A549 (cell line): ENCODE results near the gene GPD2. TPM values are rescaled to one million over a fixed set of nuclear protein-coding genes. Genes with fewer than 3 reads are reported as not detected.

Experiments
- ATAC-seq, 2 experiments: fragments of 200-7000 bp in 1 of 2; fragments of >200 bp in 1 of 2; cut with Nextera tagmentation in 1 of 2; cut with Tn5 transposase in 1 of 2; 3 replicates each; pipeline versions ENCODE4 v1.8.0 to v1.9.1; 2018 to 2020; ENCODE audit warnings: mild to moderate bottlenecking in 1 of 2, moderate library complexity in 1 of 2
- CTCF ChIA-PET: fragments of 300-600 bp; sonication (Branson Sonifier 250); formaldehyde crosslinking; extraction: SDS; loops from one replicate; lab custom pipeline; 2021; ENCODE audit warnings: antibody characterized with exemption, inconsistent platforms; lab: Yijun Ruan, JAX
- POLR2A ChIA-PET: fragments of 350-600 bp; formaldehyde crosslinking; extraction: SDS; loops from one replicate; lab custom pipeline; 2021; ENCODE audit warnings: antibody characterized with exemption, inconsistent platforms; lab: Yijun Ruan, JAX
- DNase-seq, 2 experiments: peaks; one replicate each; pipeline versions ENCODE4 v3.0.0 to v3.0.0-alpha.2; 2011 to 2016; ENCODE audit warnings: low read depth in 1 of 2, low spot score in 1 of 2
- FAIRE-seq: peaks from 2 replicates; lab custom pipeline; 2011; peaks lifted over from hg19 to GRCh38; lab: Jason Lieb, UNC
- H3K27ac ChIP-seq, 2 experiments: fragments of >200 bp; sonication (Bioruptor Twin); formaldehyde crosslinking; 3 replicates each; pipeline ENCODE4 v1.5.1; 2016 to 2017
- H3K4me1 ChIP-seq: fragments of >200 bp; sonication (Bioruptor Twin); formaldehyde crosslinking; 3 replicates; pipeline ENCODE4 v1.6.1; 2016
- H3K4me2 ChIP-seq: fragments of >200 bp; sonication (Bioruptor Twin); formaldehyde crosslinking; 3 replicates; pipeline ENCODE4 v1.6.1; 2016
- H3K4me3 ChIP-seq: fragments of >200 bp; sonication (Bioruptor Twin); formaldehyde crosslinking; 3 replicates; pipeline ENCODE4 v1.5.1; 2016
- H3K9me3 ChIP-seq: fragments of >200 bp; sonication (Bioruptor Twin); formaldehyde crosslinking; 3 replicates; pipeline ENCODE4 v1.6.1; 2016
- BHLHE40 ChIP-seq: IDR thresholded peaks from 2 replicates; pipeline ENCODE4 v1.6.1; 2012; ENCODE audit warnings: low read depth, low read length, inconsistent platforms
- CBX8 ChIP-seq: fragments of 200-600 bp; sonication (generic); IDR thresholded peaks from 2 replicates; pipeline ENCODE4 v1.6.1; 2016
- CEBPB ChIP-seq, 2 experiments: fragments of >200 bp in 1 of 2; sonication (Bioruptor Twin) in 1 of 2; formaldehyde crosslinking in 1 of 2; IDR thresholded peaks; 2 replicates each; pipeline ENCODE4 v1.6.1; 2012 to 2016
- CHD2 ChIP-seq: fragments of 150-350 bp; IDR thresholded peaks from 2 replicates; pipeline ENCODE4 v1.6.1; 2014; ENCODE audit warnings: low read length; ENCODE audit not compliant: partially characterized antibody
- EHF ChIP-seq: fragments of 250-450 bp; sonication (Bioruptor Pico); IDR thresholded peaks from 2 replicates; pipeline ENCODE4 v1.5.0; 2020; ENCODE audit warnings: mild to moderate bottlenecking
- FOSB ChIP-seq: fragments of 250-450 bp; sonication (Bioruptor Pico); IDR thresholded peaks from 2 replicates; pipeline ENCODE4 v1.5.0; 2020; ENCODE audit warnings: mild to moderate bottlenecking, moderate library complexity
- GATA3 ChIP-seq: IDR thresholded peaks from 2 replicates; pipeline ENCODE4 v1.6.1; 2012; ENCODE audit warnings: borderline replicate concordance
- HEYL ChIP-seq: fragments of 250-450 bp; sonication (Bioruptor Pico); IDR thresholded peaks from 2 replicates; pipeline ENCODE4 v1.8.0; 2021; ENCODE audit warnings: mild to moderate bottlenecking, moderate library complexity
- HMGXB4 ChIP-seq: fragments of 250-450 bp; sonication (Bioruptor Pico); IDR thresholded peaks from 2 replicates; pipeline ENCODE4 v1.5.0; 2021; ENCODE audit warnings: mild to moderate bottlenecking, moderate library complexity, borderline replicate concordance
- HOXB5 ChIP-seq: fragments of 250-450 bp; sonication (Bioruptor Pico); IDR thresholded peaks from 2 replicates; pipeline ENCODE4 v1.5.0; 2020; ENCODE audit warnings: mild to moderate bottlenecking, moderate library complexity
- JUN ChIP-seq, 2 experiments: fragments of >200 bp; sonication (Bioruptor Twin); formaldehyde crosslinking; IDR thresholded peaks; 2 replicates in 1 of 2; 3 replicates in 1 of 2; pipeline ENCODE4 v1.6.1; 2016 to 2017
- JUNB ChIP-seq: fragments of >200 bp; sonication (Bioruptor Twin); formaldehyde crosslinking; IDR thresholded peaks from 2 replicates; pipeline ENCODE4 v1.6.1; 2016
- KDM5A ChIP-seq: fragments of 200-600 bp; sonication (generic); IDR thresholded peaks from 2 replicates; pipeline ENCODE4 v1.6.1; 2016; ENCODE audit warnings: antibody characterized with exemption, mild to moderate bottlenecking
- MAZ ChIP-seq: fragments of 150-350 bp; IDR thresholded peaks from 2 replicates; pipeline ENCODE4 v1.6.1; 2014; ENCODE audit warnings: antibody characterized with exemption, low read depth, low read length, borderline replicate concordance
- NR3C1 ChIP-seq: fragments of >200 bp; sonication (Bioruptor Twin); formaldehyde crosslinking; IDR thresholded peaks from 3 replicates; pipeline ENCODE4 v1.6.1; 2017
- RAD21 ChIP-seq, 2 experiments: fragments of >200 bp in 1 of 2; sonication (Bioruptor Twin) in 1 of 2; formaldehyde crosslinking in 1 of 2; IDR thresholded peaks in 1 of 2; conservative IDR thresholded peaks in 1 of 2; 2 replicates in 1 of 2; 3 replicates in 1 of 2; pipeline ENCODE4 v1.6.1; 2012 to 2018; ENCODE audit warnings: inconsistent platforms in 1 of 2
- RARB ChIP-seq: fragments of 250-450 bp; sonication (Bioruptor Pico); IDR thresholded peaks from 2 replicates; pipeline ENCODE4 v1.8.0; 2021; ENCODE audit warnings: mild to moderate bottlenecking, moderate library complexity
- RFX5 ChIP-seq: fragments of 450-650 bp; IDR thresholded peaks from 2 replicates; pipeline ENCODE4 v1.7.1; 2014; ENCODE audit warnings: antibody characterized with exemption, mild to moderate bottlenecking, moderate library complexity
- RNF2 ChIP-seq: fragments of 200-600 bp; sonication (generic); IDR thresholded peaks from 2 replicates; pipeline ENCODE4 v1.6.1; 2016; ENCODE audit warnings: low read depth, mild to moderate bottlenecking, antibody characterized with exemption, moderate library complexity, borderline replicate concordance
- SREBF2 ChIP-seq: fragments of 450-650 bp; IDR thresholded peaks from 2 replicates; pipeline ENCODE4 v1.6.1; 2014; ENCODE audit warnings: mild to moderate bottlenecking, moderate library complexity
- TFCP2L1 ChIP-seq: fragments of 250-450 bp; sonication (Bioruptor Pico); IDR thresholded peaks from 2 replicates; pipeline ENCODE4 v1.5.0; 2021; ENCODE audit warnings: mild to moderate bottlenecking
- TP53 ChIP-seq: fragments of 250-450 bp; sonication (Bioruptor Pico); IDR thresholded peaks from 2 replicates; pipeline ENCODE4 v1.5.0; 2021; ENCODE audit warnings: mild to moderate bottlenecking, moderate library complexity
- USF2 ChIP-seq: fragments of 450-650 bp; IDR thresholded peaks from 2 replicates; pipeline ENCODE4 v1.6.1; 2014; ENCODE audit warnings: antibody characterized with exemption
- ZC3H11A ChIP-seq: fragments of 450-650 bp; IDR thresholded peaks from 2 replicates; pipeline ENCODE4 v1.6.1; 2014; ENCODE audit warnings: antibody characterized with exemption, mild to moderate bottlenecking
- WGBS: methylation state at CpG from one replicate; pipeline ENCODE4 v1.1.6; 2017; ENCODE audit errors: missing lambda C conversion rate; 5-methylcytosine and 5-hydroxymethylcytosine counted together
- polyA plus RNA-seq, 4 experiments: library from polyadenylated mRNA; depleted of rRNA in 3 of 4; stranded (reverse); fragments of >200 nt; fragmentation: RNase III in 1 of 4; extraction: RNeasy Plus Mini Kit Qiagen cat#74134 plus additional on column Dnase treatment in 1 of 4; gene quantifications; 2 replicates in 3 of 4; 3 replicates in 1 of 4; pipeline ENCODE4 v1.2.3, GENCODE V29; 2011 to 2017
- TF ChIP-seq, protein P1 (sequence below): fragments of >200 bp; sonication (Bioruptor Twin); formaldehyde crosslinking; IDR thresholded peaks from 3 replicates; pipeline ENCODE4 v1.6.1; 2016
- TF ChIP-seq, protein P2 (sequence below): IDR thresholded peaks from 2 replicates; pipeline ENCODE4 v1.6.1; 2012
- TF ChIP-seq, protein P3 (sequence below): fragments of 200-600 bp; sonication (generic); IDR thresholded peaks from 2 replicates; pipeline ENCODE4 v1.6.1; 2016; ENCODE audit warnings: antibody characterized with exemption, mild to moderate bottlenecking, moderate library complexity

Gene GPD2
- polyA plus RNA-seq, 2 of the 4 experiments (the other 2 are of a cell fraction) = 26.6 to 39.6 TPM

GRCh38 chr2:156490466-156490840 is 54.3 kb downstream of the GPD2 start:
- POLR2A ChIA-PET = no interaction called here
- TF ChIP-seq TFCP2L1 (CRISPR knock-in tag) (no peak), BHLHE40 (no peak), CBX8 (no peak), EHF (no peak), CEBPB (IDR thresholded peaks at IDR 0.05) (no peak), CHD2 (no peak)
- TF ChIP-seq, all 56 proteins: peak for 0

GRCh38 chr2:156491176-156491575 is 55.0 kb downstream of the GPD2 start:
- Histone ChIP-seq H3K4me1 (no peaks in the 10 kb centered on the region; the same call in 2 of the 3 replicates), H3K9me3 (no peaks in the 10 kb centered on the region), H3K4me2 (no peak overlapping the region), H3K4me3 (no peak overlapping the region), H3K27ac (no peak overlapping the region)
- ATAC-seq (no peak), FAIRE-seq (no peak), DNase-seq (no peak)
- TF ChIP-seq RAD21 (conservative IDR thresholded peaks at IDR 0.05 in 1 of 2, IDR thresholded peaks at IDR 0.05 in 1 of 2) (no peak), NR3C1 (no peak), MAZ (no peak), TFCP2L1 (CRISPR knock-in tag) (no peak), CEBPB (IDR thresholded peaks at IDR 0.05) (no peak), CHD2 (no peak), BHLHE40 (no peak), RARB (no peak), RNF2 (no peak), ZC3H11A (no peak), SREBF2 (no peak), HEYL (CRISPR knock-in tag) (no peak), TP53 (CRISPR knock-in tag) (no peak), FOSB (no peak), HMGXB4 (CRISPR knock-in tag) (no peak), JUN (IDR thresholded peaks at IDR 0.05) (no peak)
- TF ChIP-seq, protein P1, sequence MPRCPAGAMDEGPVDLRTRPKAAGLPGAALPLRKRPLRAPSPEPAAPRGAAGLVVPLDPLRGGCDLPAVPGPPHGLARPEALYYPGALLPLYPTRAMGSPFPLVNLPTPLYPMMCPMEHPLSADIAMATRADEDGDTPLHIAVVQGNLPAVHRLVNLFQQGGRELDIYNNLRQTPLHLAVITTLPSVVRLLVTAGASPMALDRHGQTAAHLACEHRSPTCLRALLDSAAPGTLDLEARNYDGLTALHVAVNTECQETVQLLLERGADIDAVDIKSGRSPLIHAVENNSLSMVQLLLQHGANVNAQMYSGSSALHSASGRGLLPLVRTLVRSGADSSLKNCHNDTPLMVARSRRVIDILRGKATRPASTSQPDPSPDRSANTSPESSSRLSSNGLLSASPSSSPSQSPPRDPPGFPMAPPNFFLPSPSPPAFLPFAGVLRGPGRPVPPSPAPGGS = no peak
- WGBS = 83% methylated on average over 2 of the region's 2 CpGs
- ChIA-PET CTCF (no interaction called here), POLR2A (no interaction called here)

More at GRCh38 chr2:156490466-156490840, 54.3 kb downstream of the GPD2 start:
- no peak overlapping the region for H3K4me2 ChIP-seq
- DNase-seq (no peak), ATAC-seq (no peak), FAIRE-seq (no peak)
- H3K9me3 ChIP-seq = no peaks in the 10 kb centered on the region
- WGBS = 94% methylated on average over 1 of the region's 1 CpG
- H3K4me1 ChIP-seq = no peaks in the 10 kb centered on the region; the same call in 2 of the 3 replicates
- H3K4me3 ChIP-seq = no peak overlapping the region
- CTCF ChIA-PET = interaction anchor here (0.6 kb wide), 1 partner anchor 98 kb away, joined by 4 read pairs; no protein-coding TSS in a partner anchor
- no peak overlapping the region for H3K27ac ChIP-seq

DNA sequence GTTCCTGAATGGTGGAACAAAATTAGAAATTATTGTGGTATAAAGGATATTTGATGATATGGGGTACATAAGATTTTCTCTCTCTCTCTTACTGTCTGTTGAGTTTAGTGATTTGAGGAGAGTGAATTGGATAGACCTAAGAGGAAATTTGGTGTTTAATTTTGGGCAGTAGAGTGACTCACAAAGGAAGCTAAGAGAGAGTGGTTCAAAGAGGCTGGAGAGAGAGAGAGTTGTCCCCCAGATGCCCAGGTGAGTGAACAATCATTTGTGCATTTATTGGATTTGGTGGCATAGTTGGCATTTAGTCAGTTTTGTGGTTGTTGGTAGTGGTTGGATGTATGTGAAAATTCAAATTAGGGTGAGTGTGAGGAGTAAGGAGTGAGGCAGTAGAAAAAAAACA is 56.8 kb downstream of the GPD2 start:
- H3K9me3 ChIP-seq = no peaks in the 10 kb centered on the region
- no peak overlapping the region for H3K4me3 ChIP-seq
- no peaks in the 10 kb centered on the region for H3K4me1 ChIP-seq
- DNase-seq (no peak), ATAC-seq (no peak), FAIRE-seq (no peak)
- H3K27ac ChIP-seq = no peak overlapping the region
- CTCF ChIA-PET = interaction anchor here (0.8 to 1.0 kb wide), 2 partner anchors 15 to 157 kb away, joined by 3 to 4 read pairs; no protein-coding TSS in a partner anchor
- POLR2A ChIA-PET = no interaction called here
- H3K4me2 ChIP-seq = no peak overlapping the region
- TF ChIP-seq BHLHE40 = no peak
- no peak for TF ChIP-seq KDM5A
- no peak for TF ChIP-seq CBX8
- TF ChIP-seq JUNB = no peak
- TF ChIP-seq JUN (IDR thresholded peaks at IDR 0.05) = no peak
- no peak for TF ChIP-seq HOXB5 (CRISPR knock-in tag)
- TF ChIP-seq RFX5 = no peak
- TF ChIP-seq, protein P2, sequence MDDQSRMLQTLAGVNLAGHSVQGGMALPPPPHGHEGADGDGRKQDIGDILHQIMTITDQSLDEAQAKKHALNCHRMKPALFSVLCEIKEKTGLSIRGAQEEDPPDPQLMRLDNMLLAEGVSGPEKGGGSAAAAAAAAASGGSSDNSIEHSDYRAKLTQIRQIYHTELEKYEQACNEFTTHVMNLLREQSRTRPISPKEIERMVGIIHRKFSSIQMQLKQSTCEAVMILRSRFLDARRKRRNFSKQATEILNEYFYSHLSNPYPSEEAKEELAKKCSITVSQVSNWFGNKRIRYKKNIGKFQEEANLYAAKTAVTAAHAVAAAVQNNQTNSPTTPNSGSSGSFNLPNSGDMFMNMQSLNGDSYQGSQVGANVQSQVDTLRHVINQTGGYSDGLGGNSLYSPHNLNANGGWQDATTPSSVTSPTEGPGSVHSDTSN = no peak
- TF ChIP-seq, protein P3, sequence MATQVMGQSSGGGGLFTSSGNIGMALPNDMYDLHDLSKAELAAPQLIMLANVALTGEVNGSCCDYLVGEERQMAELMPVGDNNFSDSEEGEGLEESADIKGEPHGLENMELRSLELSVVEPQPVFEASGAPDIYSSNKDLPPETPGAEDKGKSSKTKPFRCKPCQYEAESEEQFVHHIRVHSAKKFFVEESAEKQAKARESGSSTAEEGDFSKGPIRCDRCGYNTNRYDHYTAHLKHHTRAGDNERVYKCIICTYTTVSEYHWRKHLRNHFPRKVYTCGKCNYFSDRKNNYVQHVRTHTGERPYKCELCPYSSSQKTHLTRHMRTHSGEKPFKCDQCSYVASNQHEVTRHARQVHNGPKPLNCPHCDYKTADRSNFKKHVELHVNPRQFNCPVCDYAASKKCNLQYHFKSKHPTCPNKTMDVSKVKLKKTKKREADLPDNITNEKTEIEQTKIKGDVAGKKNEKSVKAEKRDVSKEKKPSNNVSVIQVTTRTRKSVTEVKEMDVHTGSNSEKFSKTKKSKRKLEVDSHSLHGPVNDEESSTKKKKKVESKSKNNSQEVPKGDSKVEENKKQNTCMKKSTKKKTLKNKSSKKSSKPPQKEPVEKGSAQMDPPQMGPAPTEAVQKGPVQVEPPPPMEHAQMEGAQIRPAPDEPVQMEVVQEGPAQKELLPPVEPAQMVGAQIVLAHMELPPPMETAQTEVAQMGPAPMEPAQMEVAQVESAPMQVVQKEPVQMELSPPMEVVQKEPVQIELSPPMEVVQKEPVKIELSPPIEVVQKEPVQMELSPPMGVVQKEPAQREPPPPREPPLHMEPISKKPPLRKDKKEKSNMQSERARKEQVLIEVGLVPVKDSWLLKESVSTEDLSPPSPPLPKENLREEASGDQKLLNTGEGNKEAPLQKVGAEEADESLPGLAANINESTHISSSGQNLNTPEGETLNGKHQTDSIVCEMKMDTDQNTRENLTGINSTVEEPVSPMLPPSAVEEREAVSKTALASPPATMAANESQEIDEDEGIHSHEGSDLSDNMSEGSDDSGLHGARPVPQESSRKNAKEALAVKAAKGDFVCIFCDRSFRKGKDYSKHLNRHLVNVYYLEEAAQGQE = no peak
- TF ChIP-seq USF2 = no peak
- TF ChIP-seq ZC3H11A = no peak
- TF ChIP-seq GATA3 = no peak
